ENCODE data around the gene MBNL1. TPM values are rescaled to one million over a fixed set of nuclear protein-coding genes. Genes with fewer than 3 reads are reported as not detected.

MBNL1 gene
- total RNA-seq, 1 experiment from 2014 or later = 68.6 TPM

- Mint-ChIP-seq H3K27me3 (ENCODE audit: insufficient read depth, unreplicated experiment) (no peaks in the 10 kb centered on the region), H3K27ac (ENCODE audit: unreplicated experiment) (no peak overlapping the region), H3K4me1 (ENCODE audit: low read depth, unreplicated experiment) (no peaks in the 10 kb centered on the region), H3K4me3 (ENCODE audit: unreplicated experiment) (no peak overlapping the region), H3K36me3 (ENCODE audit: insufficient read depth, unreplicated experiment) (peaks cover 13% of the 10 kb centered on the region), H3K9me3 (ENCODE audit: unreplicated experiment) (no peaks in the 10 kb centered on the region)
- intact Hi-C loops (cut with micrococcal nuclease; ENCODE audit: unreplicated experiment) = no loop called here
- Histone ChIP-seq H3K4me1 (no peaks in the 10 kb centered on the region), H3K27me3 (replicated peaks; ENCODE audit: control insufficient read depth, insufficient read depth, low read length) (no peaks in the 10 kb centered on the region), H3K36me3 (ENCODE audit: control insufficient read depth, insufficient read depth, low read length) (no peaks in the 10 kb centered on the region), H3K4me3 (ENCODE audit: low read depth, low read length) (no peak overlapping the region), H3K9me3 (no peaks in the 10 kb centered on the region)
- no peak for DNase-seq
- ChIA-PET CTCF (no interaction called here), POLR2A (no interaction called here)
- TF ChIP-seq CTCF (IDR thresholded peaks at IDR 0.05; ENCODE audit: insufficient read depth in 1 of 2, low read depth in 1 of 2, low read length in 1 of 2, severe bottlenecking in 1 of 2, unreplicated experiment in 1 of 2) = no peak
- no TSS peak for BruUV-seq (replicated peaks)
Measured at GRCh38 chr3:152339881-152340505, 71.3 kb downstream of the MBNL1 start.

GRCh38 chr3:152345233-152345632 lies 76.5 kb downstream of the MBNL1 start:
- H3K9me3 Mint-ChIP-seq (ENCODE audit: unreplicated experiment) = no peaks in the 10 kb centered on the region
- CTCF ChIA-PET = interaction anchor here (0.6 kb wide), 1 partner anchor 36 kb away, joined by 3 read pairs; no protein-coding TSS in a partner anchor
- no peaks in the 10 kb centered on the region for H3K27me3 ChIP-seq (replicated peaks; ENCODE audit: control insufficient read depth, insufficient read depth, low read length)
- TF ChIP-seq CTCF (IDR thresholded peaks at IDR 0.05; ENCODE audit: insufficient read depth in 1 of 2, low read depth in 1 of 2, low read length in 1 of 2, severe bottlenecking in 1 of 2, unreplicated experiment in 1 of 2) = no peak
- H3K36me3 ChIP-seq (ENCODE audit: control insufficient read depth, insufficient read depth, low read length) = no peaks in the 10 kb centered on the region
- no peak overlapping the region for H3K27ac Mint-ChIP-seq (ENCODE audit: unreplicated experiment)
- H3K36me3 Mint-ChIP-seq (ENCODE audit: insufficient read depth, unreplicated experiment) = peaks cover 6% of the 10 kb centered on the region
- intact Hi-C loops (cut with micrococcal nuclease; ENCODE audit: unreplicated experiment) = no loop called here
- no peak overlapping the region for H3K4me3 Mint-ChIP-seq (ENCODE audit: unreplicated experiment)
- DNase-seq = no peak
- no peaks in the 10 kb centered on the region for H3K9me3 ChIP-seq
- POLR2A ChIA-PET = no interaction called here
- no TSS peak for BruUV-seq (replicated peaks)
- no peak overlapping the region for H3K4me3 ChIP-seq (ENCODE audit: low read depth, low read length)
- H3K4me1 Mint-ChIP-seq (ENCODE audit: low read depth, unreplicated experiment) = no peaks in the 10 kb centered on the region
- H3K4me1 ChIP-seq = peaks cover 12% of the 10 kb centered on the region
- no peaks in the 10 kb centered on the region for H3K27me3 Mint-ChIP-seq (ENCODE audit: insufficient read depth, unreplicated experiment)

- no peak overlapping the region for H3K4me3 ChIP-seq (ENCODE audit: low read depth, low read length)
- intact Hi-C loops (cut with micrococcal nuclease; ENCODE audit: unreplicated experiment) = no loop called here
- BruUV-seq (replicated peaks) = no TSS peak
- no peak overlapping the region for H3K4me3 Mint-ChIP-seq (ENCODE audit: unreplicated experiment)
- ChIA-PET POLR2A (no interaction called here), CTCF (interaction anchor here (0.7 kb wide), 1 partner anchor 14 kb away, joined by 3 read pairs; no protein-coding TSS in a partner anchor)
- H3K4me1 Mint-ChIP-seq (ENCODE audit: low read depth, unreplicated experiment) = no peaks in the 10 kb centered on the region
- no peaks in the 10 kb centered on the region for H3K27me3 ChIP-seq (replicated peaks; ENCODE audit: control insufficient read depth, insufficient read depth, low read length)
- H3K27me3 Mint-ChIP-seq (ENCODE audit: insufficient read depth, unreplicated experiment) = no peaks in the 10 kb centered on the region
- H3K36me3 ChIP-seq (ENCODE audit: control insufficient read depth, insufficient read depth, low read length) = no peaks in the 10 kb centered on the region
- H3K27ac Mint-ChIP-seq (ENCODE audit: unreplicated experiment) = no peak overlapping the region
- peaks cover 12% of the 10 kb centered on the region for H3K4me1 ChIP-seq
- no peaks in the 10 kb centered on the region for H3K9me3 Mint-ChIP-seq (ENCODE audit: unreplicated experiment)
- peaks cover 6% of the 10 kb centered on the region for H3K36me3 Mint-ChIP-seq (ENCODE audit: insufficient read depth, unreplicated experiment)
- no peak for TF ChIP-seq CTCF (IDR thresholded peaks at IDR 0.05; ENCODE audit: insufficient read depth in 1 of 2, low read depth in 1 of 2, low read length in 1 of 2, severe bottlenecking in 1 of 2, unreplicated experiment in 1 of 2)
- no peaks in the 10 kb centered on the region for H3K9me3 ChIP-seq
- DNase-seq = no peak
Measured at GRCh38 chr3:152346058-152346457, 77.3 kb downstream of the MBNL1 start.

Measured in Caco-2 (cell line).